ENCODE data around the gene UBTF. TPM values are rescaled to one million over a fixed set of nuclear protein-coding genes. Genes with fewer than 3 reads are reported as not detected.

UBTF gene
- total RNA-seq, 3 donors from 2014 or later: 50.1 to 65.1 (median 60.6) TPM

- TF ChIP-seq POLR2AphosphoS5 (IDR thresholded peaks at IDR 0.05) (no peak), POLR2A (IDR thresholded peaks at IDR 0.05) (no peak)
- Histone ChIP-seq H3K36me3 (peaks cover 9% of the 10 kb centered on the region), H3K9me3 (no peaks in the 10 kb centered on the region), H3K27ac (peak overlapping the region in 1 of 2 donors; percentile 25), H3K4me1 (peaks cover 3 to 10% of the 10 kb centered on the region in 2 donors), H3K27me3 (no peaks in the 10 kb centered on the region), H3K4me3 (no peak overlapping the region)
- no peak for DNase-seq (ENCODE audit: low spot score in 2 of 2)
- intact Hi-C loops (cut with DNase I; ENCODE audit: low total_unique reads): loop anchor here (5.0 kb wide), 1 partner anchor 115 kb away; no protein-coding TSS in a partner anchor
These were observed 6.7 kb downstream of the UBTF start for GRCh38 chr17:44212507-44213402.

GRCh38 chr17:44211281-44212265 is 7.9 kb downstream of the UBTF start:
- no peak overlapping the region for H3K4me3 ChIP-seq
- no peaks in the 10 kb centered on the region for H3K9me3 ChIP-seq
- peaks cover 0 to 3% of the 10 kb centered on the region in 2 donors for H3K4me1 ChIP-seq
- no peaks in the 10 kb centered on the region for H3K27me3 ChIP-seq
- no peak for DNase-seq (ENCODE audit: low spot score in 2 of 2)
- intact Hi-C loops (cut with DNase I; ENCODE audit: low total_unique reads): loop anchor here (5.0 kb wide), 1 partner anchor 116 kb away; no protein-coding TSS in a partner anchor
- H3K27ac ChIP-seq: no peak overlapping the region
- TF ChIP-seq POLR2A (IDR thresholded peaks at IDR 0.05) (no peak), CTCF (IDR thresholded peaks at IDR 0.05) (no peak), POLR2AphosphoS5 (IDR thresholded peaks at IDR 0.05) (no peak)
- peaks cover 9% of the 10 kb centered on the region for H3K36me3 ChIP-seq

GRCh38 chr17:44210342-44211192 is 8.9 kb downstream of the UBTF start:
- H3K27ac ChIP-seq: peak overlapping the region in 1 of 2 donors; percentile 46
- TF ChIP-seq POLR2A (IDR thresholded peaks at IDR 0.05) (no peak), CTCF (IDR thresholded peaks at IDR 0.05) (peak; percentile 75 to 90 (median 89)), POLR2AphosphoS5 (IDR thresholded peaks at IDR 0.05) (peak; percentile 12 to 54 (median 21))
- H3K4me3 ChIP-seq: peak overlapping the region in 2 of 3 donors; percentile 0 to 39
- no peaks in the 10 kb centered on the region for H3K9me3 ChIP-seq
- peaks cover 9% of the 10 kb centered on the region for H3K36me3 ChIP-seq
- peak; percentile 56 to 67 for DNase-seq (ENCODE audit: low spot score in 2 of 2)
- peaks cover 0 to 3% of the 10 kb centered on the region in 2 donors for H3K4me1 ChIP-seq
- no peaks in the 10 kb centered on the region for H3K27me3 ChIP-seq
- intact Hi-C loops (cut with DNase I; ENCODE audit: low total_unique reads): loop anchor here (5.0 kb wide), 1 partner anchor 117 kb away; no protein-coding TSS in a partner anchor

- Histone ChIP-seq H3K36me3 (peaks cover 9% of the 10 kb centered on the region), H3K9me3 (no peaks in the 10 kb centered on the region), H3K4me1 (peaks cover 0 to 3% of the 10 kb centered on the region in 2 donors), H3K4me3 (peak overlapping the region in 1 of 3 donors; percentile 0), H3K27me3 (no peaks in the 10 kb centered on the region), H3K27ac (peak overlapping the region in 1 of 2 donors; percentile 46)
- TF ChIP-seq CTCF (IDR thresholded peaks at IDR 0.05) (no peak), POLR2A (IDR thresholded peaks at IDR 0.05) (no peak), POLR2AphosphoS5 (IDR thresholded peaks at IDR 0.05) (no peak)
- intact Hi-C loops (cut with DNase I; ENCODE audit: low total_unique reads): loop anchor here (5.0 kb wide), 1 partner anchor 117 kb away; no protein-coding TSS in a partner anchor
- DNase-seq (ENCODE audit: low spot score in 2 of 2): no peak
These were observed 9.6 kb downstream of the UBTF start for GRCh38 chr17:44209786-44210341.

All from breast epithelium (tissue), 4 donors.